Stimulated activated CD4-positive, alpha-beta T cell treated with anti-CD3 and anti-CD28 coated beads, Interleukin-2, amount 100 ng/mL, for 24 hours (primary cell): ENCODE measurements around the gene ST3GAL5.
"Not testable (repeated sequence)": the region's sequence is repeated elsewhere in the genome, so short reads cannot be mapped to it uniquely, and the experiment has no call there.

Source experiments
- DNase-seq, 2 donors: peaks; one replicate each; pipeline ENCODE4 v3.0.0-alpha.2; 2020

ST3GAL5 gene

DNA sequence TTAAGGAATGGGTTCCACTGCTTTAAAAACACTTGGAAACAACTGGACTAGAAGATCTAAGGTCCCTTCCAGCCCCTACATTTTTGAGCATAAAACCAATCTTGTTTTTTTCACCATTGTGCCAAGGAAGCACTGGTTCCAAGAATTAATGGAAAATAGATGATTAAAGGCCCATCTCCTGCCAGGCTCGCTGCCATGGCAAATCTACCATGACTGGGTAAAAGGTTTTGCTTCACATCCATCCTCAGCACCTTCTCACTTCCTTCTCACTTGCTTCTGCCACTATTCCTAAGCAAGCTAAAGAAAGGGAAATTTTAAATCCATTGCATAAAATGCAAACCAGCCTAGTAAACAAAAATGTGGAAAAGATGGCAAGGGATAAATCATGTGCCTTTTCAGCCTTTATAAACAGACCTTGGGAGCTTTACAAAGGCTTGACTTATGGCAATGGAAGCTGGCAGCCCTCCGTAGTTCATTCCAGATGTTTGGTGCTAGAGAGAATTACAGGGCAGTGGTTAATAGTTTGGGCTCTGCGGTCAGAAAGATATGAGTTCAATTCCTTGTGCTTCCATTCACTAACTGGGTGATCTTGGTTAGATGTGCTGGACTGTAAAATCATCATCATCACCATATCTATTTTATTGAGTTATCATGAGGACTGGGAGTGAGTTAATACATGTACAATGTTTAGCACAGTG, 27.0 kb upstream of the ST3GAL5 start:
- no peak for DNase-seq

DNA sequence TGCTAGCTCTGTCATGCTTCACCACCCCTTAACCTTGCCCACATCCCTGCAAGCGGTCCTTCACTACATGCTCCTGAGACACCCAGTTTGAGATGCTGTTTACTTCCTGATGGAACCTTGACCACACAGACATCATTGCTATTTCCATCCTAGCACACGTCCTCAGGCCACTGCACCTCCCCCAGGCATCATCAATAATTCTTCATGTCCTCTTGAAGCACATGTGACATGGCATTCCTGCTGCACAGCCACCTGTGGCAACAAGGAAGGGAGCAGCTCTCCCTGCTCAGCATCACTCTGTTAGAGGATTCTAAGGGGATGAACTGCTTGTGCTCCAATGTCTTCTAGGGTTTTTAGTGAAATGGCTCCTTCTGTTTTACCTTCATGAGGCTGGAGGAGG, 26.1 kb upstream of the ST3GAL5 start:
- no peak for DNase-seq

DNA sequence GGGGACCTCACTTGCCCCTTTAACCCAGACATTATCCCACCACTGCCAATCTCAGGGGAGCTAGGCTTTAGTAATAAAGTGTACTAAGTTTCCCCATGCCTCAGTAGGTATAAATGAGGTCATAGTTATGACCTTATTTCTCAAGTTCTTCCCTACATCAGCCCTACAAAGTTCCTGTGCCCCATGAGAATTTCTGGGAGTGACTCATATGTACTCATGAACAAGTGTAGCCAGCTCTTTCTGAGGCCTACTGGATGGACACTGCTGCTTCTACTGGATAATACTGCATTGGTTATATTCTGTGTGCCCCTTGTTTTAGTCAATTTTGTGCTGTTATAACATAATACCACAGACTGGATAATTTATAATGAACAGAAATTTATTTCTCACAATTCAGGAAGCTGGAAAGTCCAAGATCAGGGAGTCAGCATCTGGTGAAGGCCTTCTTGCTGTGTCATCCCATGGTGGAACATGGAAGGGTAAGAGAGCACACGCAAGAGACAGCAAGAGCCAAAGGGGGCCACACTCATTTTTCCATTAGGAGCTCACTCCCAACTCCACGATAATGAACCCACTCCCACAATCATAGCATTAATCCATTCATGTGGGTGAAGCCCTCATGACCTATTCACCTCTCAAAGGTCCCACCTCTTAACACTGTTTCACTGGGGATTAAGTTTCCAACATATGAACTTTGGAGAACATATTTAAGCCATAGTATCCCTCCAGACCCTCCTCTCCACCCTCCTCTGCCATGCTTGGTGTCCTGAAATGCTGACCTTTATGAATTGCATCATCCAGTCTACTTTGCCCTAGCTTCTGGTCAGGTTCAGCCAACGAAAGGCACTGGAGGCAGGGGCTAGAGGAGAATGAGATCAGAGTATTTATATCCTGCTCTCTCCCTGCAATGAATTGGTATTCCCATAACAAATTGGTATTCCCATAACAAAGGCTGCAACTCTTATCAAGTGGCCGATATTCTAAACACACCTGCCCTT, 25.4 kb upstream of the ST3GAL5 start:
- no peak for DNase-seq

DNA sequence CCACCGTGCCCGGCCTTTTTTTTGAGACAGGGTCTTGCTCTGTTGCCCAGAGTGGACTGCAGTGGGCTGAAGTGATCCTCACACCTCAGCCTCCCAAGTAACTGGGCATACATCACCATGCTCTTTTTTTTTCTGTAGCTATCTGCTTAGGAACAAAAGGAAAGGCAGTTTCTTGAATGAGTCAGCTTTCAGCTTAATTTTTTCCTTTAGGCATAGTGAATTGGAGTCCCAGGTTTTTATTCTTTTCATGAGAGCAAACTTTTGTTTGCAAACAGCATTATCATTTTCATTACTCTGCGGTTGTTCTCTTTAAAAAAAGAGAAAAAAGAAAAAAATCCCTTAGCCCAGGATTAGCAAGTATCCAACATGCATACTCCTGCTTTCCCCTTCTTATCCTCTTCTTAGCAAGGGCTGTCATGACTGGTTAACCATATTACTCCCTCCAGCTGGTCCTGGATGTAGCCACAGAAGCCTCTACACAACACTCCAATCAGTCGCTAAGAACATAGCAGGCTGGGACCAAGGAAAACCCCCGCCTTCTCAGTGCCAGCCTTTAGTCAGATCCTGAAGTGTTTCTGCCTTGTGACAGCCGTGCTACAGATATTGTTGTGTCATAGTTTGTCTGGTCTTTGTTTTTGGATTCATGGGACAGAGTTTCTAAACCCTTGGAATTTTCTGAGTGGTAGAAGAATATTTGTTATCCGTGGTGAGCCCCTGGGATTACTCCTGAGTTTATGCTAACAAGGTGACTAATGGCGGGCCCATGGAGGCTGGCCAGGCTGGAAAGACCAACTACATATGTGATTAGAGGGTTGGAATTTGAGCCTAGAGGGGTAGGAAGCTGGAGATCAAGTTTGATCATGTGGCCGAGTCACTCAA, 23.3 kb upstream of the ST3GAL5 start:
- no peak for DNase-seq

DNA sequence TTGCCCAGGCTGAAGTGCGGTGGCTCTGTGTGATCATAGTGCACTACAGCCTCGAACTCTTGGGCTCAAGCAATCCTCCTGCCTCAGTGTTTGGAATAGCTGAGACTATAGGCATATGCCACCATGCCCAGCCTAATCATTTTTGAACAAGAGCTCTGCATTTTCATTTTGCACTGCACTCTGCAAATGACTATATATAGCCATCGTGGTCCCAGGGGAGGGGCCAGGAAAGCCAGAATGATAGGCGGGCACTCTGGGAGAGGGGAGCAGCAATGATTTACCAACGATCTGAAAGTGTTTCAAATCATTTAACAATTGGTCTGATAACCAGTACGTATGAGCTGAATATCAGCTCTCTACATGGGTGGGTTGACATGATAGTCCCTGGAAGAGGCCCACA, 22.3 kb upstream of the ST3GAL5 start:
- no peak for DNase-seq

DNA sequence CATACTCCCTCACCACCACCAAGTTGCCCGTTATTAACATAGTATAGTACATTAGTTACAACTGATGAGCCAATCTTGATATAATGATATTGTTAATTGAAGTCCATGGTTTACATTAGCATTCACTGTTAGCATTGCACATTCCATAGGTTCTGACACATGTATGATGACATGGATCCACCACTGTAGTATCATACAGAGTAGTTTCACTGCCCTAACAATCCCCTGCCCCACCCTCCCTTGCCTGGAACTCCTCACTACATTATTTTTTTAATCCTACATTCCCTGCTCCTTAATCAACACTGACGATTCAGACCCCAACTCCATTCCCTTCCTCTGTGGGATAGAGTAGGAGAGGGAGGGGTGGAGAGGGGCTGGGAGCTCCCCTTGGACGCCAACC, 20.2 kb upstream of the ST3GAL5 start:
- DNase-seq = no peak

DNA sequence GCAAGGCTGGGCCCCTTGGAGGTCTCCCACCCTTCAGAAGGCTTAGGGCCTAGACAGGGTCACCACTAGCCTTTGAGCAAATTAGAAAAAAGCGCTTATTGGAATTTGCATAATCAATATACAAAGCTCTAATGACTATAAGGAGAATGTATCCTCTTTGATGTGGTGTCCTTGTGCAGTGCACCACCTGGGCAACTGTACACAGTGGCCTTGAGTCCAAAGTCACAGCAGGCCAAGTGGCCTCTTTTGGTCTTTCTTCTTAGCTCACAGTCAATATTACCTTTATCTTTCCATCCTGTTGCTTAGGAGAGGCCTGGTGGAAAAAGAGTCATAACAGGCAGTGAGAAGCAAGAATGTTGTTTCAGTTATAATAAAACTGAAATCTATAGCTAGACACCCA, 19.7 kb upstream of the ST3GAL5 start:
- no peak for DNase-seq

DNA sequence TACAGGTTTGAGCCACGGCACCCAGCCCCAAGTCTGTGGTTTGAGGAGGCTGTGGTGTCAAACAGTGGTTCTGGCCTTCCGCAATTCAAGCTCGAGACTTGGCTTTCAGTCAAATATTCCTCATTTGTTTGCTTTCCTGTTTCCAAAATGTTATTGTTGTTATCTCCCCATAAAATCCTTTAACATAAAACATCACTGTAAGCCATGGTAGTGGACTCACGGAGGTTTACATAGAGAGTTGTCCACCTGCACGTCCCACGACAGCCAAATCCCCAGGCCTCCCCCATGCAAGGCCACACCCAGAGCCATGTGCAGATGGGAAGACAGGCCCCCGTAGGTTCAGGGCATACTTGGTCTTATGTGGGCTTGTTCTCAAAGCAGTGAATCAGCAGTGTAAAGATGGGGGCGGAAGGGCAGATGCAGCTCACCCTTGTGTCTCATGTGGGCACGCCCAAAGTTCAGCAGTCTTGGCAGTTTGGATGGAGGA, 18.9 kb upstream of the ST3GAL5 start:
- no peak for DNase-seq

DNA sequence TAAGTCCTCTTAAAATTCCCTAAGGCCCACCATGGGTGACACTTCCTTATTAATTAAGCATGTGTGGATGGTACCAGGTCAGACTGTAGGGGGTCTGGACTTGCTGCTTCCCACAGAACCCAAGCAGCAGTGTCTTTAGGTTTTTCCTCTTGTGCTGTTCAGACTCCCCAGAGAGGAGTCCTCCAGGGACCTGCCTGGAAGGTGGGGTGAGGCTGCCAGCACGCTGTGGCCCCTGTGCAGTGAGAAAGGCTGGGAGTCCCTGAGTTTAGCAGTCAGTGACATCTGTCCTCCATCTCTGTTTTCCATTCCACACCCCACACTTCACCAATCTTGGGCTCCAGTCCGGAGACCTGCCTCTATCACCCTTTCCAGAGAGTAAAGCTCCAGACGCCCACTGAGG, 18.0 kb upstream of the ST3GAL5 start:
- DNase-seq = no peak

DNA sequence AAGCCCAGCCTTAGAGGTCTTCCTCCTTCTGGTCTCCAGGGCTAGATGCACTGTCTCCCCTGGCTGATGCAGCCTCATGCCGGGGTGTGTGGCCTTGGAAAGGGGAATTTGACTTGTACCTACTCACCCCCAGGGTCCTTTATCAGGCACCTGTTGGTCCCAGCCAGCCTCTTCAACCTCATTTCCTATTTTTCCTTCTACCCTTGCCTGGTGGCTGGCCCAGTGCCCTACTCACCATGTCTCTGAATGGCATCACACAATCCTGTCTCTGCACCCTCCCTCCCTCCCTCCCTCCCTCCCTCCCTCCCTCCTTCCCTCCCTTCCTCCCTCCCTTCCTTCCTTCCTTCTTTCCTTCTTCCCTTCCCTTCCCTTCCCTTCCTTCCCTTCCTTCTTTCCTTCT, 17.1 kb upstream of the ST3GAL5 start:
- no peak for DNase-seq

DNA sequence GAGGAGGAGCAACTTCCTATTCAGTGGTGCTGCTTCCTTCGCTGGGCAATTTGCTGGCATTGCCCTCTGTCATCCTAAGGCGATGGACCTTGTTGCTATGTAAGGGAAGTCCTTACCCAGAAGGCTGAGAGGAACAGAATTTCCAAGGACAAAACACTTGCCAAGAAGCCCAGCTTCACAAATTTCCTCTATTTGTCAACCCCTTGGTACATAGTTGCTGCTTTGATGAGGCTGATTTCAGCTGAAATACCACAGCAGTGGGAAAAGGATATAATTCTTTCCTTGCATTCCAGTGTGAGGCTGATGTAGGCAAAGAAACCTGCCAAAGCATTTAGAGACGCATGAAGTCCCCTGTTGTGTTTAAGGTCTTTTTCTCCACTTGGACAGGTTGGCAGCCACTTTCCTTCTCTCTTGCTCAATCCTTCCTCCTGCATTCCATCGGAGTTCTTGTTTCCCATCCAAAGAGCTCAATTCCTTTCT, 16.4 kb upstream of the ST3GAL5 start:
- DNase-seq = no peak

DNA sequence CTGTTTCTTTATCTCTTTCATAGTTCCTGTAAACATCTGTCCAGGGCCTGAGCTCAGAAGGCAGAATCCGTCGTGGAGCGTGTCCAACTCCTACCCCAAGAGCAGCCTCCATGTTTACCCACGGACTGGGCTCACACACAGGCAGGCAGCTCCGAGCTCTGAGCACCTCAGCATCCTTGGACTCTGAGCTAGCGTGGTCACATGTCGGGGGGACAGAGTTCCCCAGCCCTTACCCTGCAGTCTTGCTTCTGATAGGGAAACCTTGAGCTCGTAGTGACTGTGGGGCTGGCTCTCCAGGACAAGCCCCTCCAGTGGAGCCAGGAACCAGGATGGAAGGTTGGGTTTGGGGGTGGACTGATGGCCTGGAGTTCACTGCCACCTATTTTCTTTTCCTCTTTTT, 15.1 kb upstream of the ST3GAL5 start:
- DNase-seq = no peak

DNA sequence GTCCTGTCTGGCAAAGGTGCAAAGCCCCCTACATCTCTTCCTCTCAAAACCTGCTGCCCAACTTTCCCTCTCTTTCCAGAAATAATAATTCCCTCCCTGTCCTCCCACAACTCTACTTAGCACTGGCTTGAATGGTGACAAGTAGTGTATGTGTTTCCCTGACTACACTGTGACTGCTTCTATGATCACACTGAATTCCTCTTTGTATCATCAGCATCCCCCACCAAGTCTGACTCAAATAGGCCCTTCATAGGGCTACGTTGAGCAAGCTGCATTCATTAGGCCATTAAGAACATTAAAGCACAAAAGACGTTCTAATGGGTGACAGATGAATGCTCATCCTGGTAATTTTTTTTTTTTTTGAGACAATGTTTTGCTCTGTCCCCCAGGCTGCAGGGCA, 13.7 kb upstream of the ST3GAL5 start:
- DNase-seq = no peak

DNA sequence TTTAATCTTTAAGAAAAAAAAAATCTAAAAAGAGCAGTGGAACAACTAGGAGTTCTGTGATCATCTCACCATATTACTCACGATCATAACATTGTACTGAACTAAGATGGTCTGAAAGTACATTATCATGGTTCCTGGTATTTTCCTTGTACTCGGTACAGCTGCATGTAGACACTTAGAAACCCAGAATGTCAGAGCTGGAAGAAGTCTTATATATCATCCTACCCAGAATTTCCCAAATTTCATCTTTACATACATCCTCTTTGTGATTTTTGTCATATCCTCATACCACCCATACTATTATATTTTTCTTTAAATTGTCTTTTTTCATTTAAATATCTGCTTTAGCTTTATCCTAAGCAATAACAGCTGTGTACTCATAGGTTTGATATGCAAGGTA, 12.4 kb upstream of the ST3GAL5 start:
- no peak for DNase-seq

DNA sequence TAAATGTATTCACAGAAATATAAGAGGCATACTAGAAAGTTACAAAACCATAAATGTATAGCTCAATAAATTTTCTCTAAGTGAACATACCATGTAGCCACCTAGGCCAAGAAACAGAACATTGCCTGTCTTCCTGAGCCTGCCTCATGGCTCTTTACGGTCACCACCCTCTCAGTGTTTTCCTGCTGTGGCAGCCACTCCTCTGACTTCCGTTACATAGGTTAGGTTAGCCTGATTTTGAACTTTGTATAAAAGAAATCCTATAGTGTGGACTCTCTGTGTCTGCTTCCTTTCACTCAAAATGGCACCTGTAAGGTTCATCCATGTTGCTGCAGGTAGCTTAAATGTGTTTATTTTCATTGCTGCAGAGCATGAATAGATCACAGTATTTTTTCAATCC, 11.6 kb upstream of the ST3GAL5 start:
- no peak for DNase-seq

DNA sequence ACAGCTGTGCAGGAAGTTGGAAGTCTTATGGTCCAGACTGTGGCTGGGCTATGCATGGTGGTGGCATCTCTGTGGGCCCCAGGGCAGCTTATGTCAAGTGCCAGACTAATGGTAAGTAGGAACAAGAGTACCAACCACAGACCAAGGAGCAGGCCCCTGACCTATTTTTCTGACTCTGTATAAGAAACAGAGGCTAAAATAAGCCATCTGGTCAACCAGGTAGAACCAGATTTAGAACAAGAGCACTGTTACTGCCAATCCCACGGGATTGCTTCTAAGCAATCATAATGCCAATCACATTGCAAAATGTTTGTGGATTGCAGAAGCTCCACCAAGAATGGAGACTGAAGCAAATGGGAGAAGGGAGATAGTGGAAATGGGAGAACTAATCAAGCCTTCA, 11.1 kb upstream of the ST3GAL5 start:
- no peak for DNase-seq

DNA sequence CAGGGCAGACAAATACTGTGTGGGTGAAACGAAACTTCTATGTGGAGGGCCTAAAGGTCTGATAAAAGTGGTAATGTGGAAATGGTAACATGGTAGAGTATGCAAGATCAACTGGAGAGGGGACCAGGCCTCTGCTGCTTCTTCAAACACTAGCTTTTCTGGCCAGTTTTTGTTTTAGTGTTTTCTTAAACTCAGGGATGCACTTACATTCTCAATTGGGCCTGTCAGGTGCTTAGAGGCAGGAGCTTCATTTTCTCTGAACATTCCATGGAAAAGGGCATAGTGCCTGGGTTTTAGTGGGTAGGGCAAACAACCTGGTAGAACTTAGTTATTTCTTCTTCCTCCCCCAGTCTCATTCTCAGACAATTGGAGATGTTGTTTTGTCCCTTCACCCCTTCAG, 10.5 kb upstream of the ST3GAL5 start:
- DNase-seq = no peak

DNA sequence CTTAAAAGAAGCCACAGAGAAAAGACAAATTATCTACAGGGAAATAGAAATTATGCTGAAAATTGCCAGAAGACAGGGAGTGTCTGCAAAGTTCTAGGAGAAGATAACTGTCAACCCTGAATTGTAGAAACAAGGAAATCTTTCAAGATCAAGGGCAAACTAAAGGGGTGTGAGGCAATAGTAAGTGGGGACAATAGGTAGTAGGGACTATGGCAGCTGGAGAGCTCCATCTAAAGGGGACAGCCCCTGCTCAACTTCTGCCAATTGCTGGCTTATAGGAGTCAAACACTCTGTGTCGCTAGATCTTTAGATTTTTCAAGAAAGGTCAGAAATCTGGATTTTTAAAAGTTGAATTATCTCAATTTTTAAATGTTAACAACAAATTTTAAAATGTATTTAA, 10.1 kb upstream of the ST3GAL5 start:
- DNase-seq = no peak

DNA sequence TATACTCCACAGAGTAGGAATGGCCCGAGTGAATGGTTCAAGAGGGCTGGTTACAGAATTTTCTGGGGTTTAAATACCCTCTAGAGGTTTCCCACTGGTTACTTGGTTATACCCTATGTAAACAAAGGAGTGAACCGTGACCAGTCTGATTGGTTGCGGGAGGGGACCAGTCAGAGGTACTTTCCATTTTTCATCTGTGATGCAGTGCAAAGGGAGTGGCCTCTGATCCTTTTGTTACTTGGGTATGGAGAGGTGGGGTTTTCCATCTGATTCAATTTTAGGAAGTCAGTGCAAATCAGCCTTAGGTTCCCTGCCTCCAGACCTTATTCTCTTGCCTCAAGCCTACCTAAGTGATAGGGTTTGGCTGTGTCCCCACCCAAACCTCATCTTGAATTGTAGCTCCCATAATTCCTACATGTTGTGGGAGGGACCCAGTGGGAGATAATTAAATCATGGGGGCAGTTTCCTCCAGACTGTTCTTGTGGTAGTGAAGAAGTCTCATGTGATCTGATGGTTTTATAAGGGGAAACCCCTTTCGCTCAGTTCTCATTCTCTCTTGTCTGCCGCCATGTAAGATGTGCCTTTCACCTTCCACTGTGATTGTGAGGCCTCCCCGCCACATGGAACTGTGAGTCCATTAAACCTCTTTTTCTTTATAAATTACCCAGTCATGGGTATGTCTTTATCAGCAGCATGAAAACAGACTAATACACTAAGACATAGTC, 5.9 kb upstream of the ST3GAL5 start:
- not testable (repeated sequence) for DNase-seq

DNA sequence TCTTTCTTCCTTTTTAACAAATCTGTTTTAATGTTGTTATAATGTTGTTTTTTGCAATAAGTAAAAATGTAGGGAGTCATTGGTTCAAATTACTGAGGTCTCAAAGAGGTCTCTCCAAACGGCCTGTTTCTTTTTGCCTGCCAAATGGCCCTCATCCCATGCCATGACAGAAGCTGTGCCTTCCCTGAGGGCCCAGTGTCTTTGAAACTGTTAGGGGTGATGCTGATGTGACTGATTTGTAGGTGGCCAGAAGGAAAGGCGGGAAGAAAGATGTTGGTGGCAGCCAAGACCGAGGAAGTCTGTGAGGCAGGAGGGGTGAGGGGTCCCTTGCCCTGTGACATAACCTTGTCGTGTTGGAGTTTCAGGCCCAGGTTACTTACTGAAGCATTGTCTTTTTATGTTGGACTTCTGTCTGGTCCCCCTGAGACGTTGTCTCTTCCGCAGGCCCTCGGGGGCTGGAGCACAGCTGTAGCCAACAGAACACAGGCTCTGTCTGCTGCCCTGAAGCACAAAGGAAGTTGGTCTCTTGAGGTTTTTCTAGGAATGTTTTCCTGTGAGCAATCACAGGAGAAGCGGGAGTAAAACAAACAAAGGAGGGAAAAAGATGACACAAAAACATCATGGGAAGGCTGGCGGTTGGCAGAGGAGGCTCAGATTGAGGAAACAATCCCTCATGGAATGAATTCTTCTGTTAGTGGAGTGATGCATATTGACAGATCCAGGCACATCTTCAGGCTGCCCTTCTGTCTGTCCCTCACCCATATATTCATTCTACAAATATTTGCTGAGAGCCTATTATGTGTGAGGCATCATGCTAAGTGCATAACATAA, 4.9 kb upstream of the ST3GAL5 start:
- no peak for DNase-seq

DNA sequence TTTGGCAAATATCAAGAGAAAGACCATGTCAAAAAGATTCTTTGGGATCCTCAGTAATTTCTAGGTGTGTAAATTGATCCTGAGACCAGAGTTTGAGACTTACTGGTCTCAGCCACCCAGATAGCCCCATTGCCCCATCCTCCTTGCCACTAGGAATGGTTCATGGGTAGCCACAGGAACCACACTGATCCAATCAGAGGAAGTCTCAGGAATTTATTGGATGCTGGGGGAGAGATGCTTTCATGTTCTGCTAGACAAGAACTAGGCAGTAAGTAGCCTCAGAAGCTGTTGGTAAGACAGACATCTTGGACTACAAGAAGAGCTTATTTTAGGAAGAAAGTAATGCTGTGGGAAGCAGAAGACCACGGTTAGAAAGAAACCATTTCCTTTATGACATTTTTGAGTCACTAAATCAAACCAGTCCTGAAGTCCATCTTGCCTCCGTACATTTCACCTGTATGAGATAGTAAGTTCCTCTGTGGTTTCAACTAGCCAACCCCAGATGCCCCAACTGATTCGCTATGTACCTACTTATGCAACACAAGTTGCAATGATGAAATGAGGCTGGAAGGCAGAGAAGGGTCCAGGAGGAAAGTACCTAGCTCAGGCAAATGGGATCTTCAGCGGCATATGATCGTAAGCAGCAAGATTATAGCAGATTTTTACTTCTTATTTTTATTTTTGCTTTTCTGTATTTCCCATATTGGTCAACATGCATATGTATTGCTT, 3.6 kb upstream of the ST3GAL5 start:
- no peak for DNase-seq
